SU-DHL-6 (cell line): ENCODE results near the gene RGS19.

ENCODE experiments used
- H2AFZ ChIP-seq: fragments of 200-600 bp; sonication (generic); 2 replicates; pipeline ENCODE4 v1.6.1; 2014; ENCODE audit warnings: low read depth, mild to moderate bottlenecking, moderate library complexity, mixed read lengths, antibody characterized with exemption, low read length; ENCODE audit not compliant: severe bottlenecking
- H3F3A ChIP-seq: fragments of 200-600 bp; shearing (Covaris generic); 2 replicates; pipeline ENCODE4 v1.6.0; 2016; ENCODE audit warnings: antibody characterized with exemption, mild to moderate bottlenecking; ENCODE audit not compliant: insufficient read depth
- H3K27ac ChIP-seq: fragments of 200-600 bp; sonication (generic); 2 replicates; pipeline ENCODE4 v1.5.1; 2016; ENCODE audit warnings: low read depth, mild to moderate bottlenecking, low read length, moderate library complexity, mixed read lengths
- H3K27me3 ChIP-seq: fragments of 200-600 bp; sonication (generic), shearing (Covaris generic); 2 replicates; pipeline ENCODE4 v1.6.0; 2014; ENCODE audit warnings: mild to moderate bottlenecking, low read length
- H3K36me3 ChIP-seq: fragments of 200-600 bp; sonication (generic); 2 replicates; pipeline ENCODE4 v1.6.1; 2014; ENCODE audit warnings: mild to moderate bottlenecking, low read length, mixed read lengths
- H3K4me2 ChIP-seq: fragments of 300-600, 200-600 bp; shearing (Covaris generic), sonication (generic); 2 replicates; pipeline ENCODE4 v1.6.0; 2014; ENCODE audit warnings: low read length, low read depth, mild to moderate bottlenecking; ENCODE audit not compliant: poor library complexity, severe bottlenecking
- H3K4me3 ChIP-seq: fragments of 200-600 bp; sonication (generic); 2 replicates; pipeline ENCODE4 v1.5.1; 2014; ENCODE audit warnings: antibody characterized with exemption, low read length, mild to moderate bottlenecking, mixed read lengths; ENCODE audit not compliant: insufficient read depth, poor library complexity, severe bottlenecking
- H3K79me2 ChIP-seq: fragments of 200-600 bp; sonication (generic); 2 replicates; pipeline ENCODE4 v1.6.1; 2014; ENCODE audit warnings: mild to moderate bottlenecking, low read length, moderate library complexity; ENCODE audit not compliant: insufficient read depth
- H3K9ac ChIP-seq: fragments of 200-600 bp; sonication (generic); 2 replicates; pipeline ENCODE4 v1.7.0; 2014; ENCODE audit warnings: mild to moderate bottlenecking, low read length
- H3K9me2 ChIP-seq: fragments of 200-600 bp; sonication (generic); replicated peaks from 2 replicates; pipeline ENCODE4 v1.6.1; 2014; ENCODE audit warnings: low read length; ENCODE audit not compliant: insufficient read depth
- H3K9me3 ChIP-seq: fragments of 200-600 bp; sonication (generic); 2 replicates; pipeline ENCODE4 v1.6.1; 2014; ENCODE audit warnings: low read length, mixed read lengths; ENCODE audit not compliant: insufficient read depth
- H4K20me1 ChIP-seq: fragments of 200-600 bp; sonication (generic); 2 replicates; pipeline ENCODE4 v1.6.1; 2014; ENCODE audit warnings: low read depth, mild to moderate bottlenecking, antibody characterized with exemption, low read length, moderate library complexity, mixed read lengths
- CTCF ChIP-seq: fragments of 200-600 bp; sonication (generic); IDR thresholded peaks from one replicate; pipeline ENCODE4 v1.5.1; 2017; ENCODE audit warnings: antibody characterized with exemption, mild to moderate bottlenecking, low read length, moderate library complexity; ENCODE audit not compliant: insufficient read depth, poor library complexity, severe bottlenecking
- EZH2phosphoT487 ChIP-seq: fragments of 200-600 bp; sonication (generic), shearing (Covaris generic); conservative IDR thresholded peaks from 2 replicates; pipeline ENCODE4 v1.6.1; 2018; ENCODE audit warnings: mild to moderate bottlenecking, antibody characterized with exemption, low read length, moderate library complexity, mixed read lengths

RGS19 gene

GRCh38 chr20:64049060-64049877 lies 30.0 kb downstream of the RGS19 start, which contains the start of gene SOX18:
Gene SOX18 (minus strand): TSS chr20:64049639. CDS start chr20:64049516, 123 bp downstream.
- H3K9me2 ChIP-seq, result no peaks in the 10 kb centered on the region
- no peaks in the 10 kb centered on the region for H3K27me3 ChIP-seq
- H3K9ac ChIP-seq, result no peak within 1 kb of the TSS
- peaks cover 3% of the 10 kb centered on the region; the same call in 1 of the 2 replicates for H3F3A ChIP-seq
- H2AFZ ChIP-seq, result no peak within 1 kb of the TSS
- no peaks in the 10 kb centered on the region for H4K20me1 ChIP-seq
- TF ChIP-seq CTCF (no peak), EZH2phosphoT487 (no peak)
- H3K9me3 ChIP-seq, result no peaks in the 10 kb centered on the region
- H3K79me2 ChIP-seq, result no peaks in the 10 kb centered on the region
- H3K27ac ChIP-seq, result no peak within 1 kb of the TSS
- H3K36me3 ChIP-seq, result no peaks in the 10 kb centered on the region
- no peak within 1 kb of the TSS for H3K4me3 ChIP-seq
- H3K4me2 ChIP-seq, result no peak within 1 kb of the TSS

GRCh38 chr20:64048402-64049044 lies 30.8 kb downstream of the RGS19 start:
- H3K9me2 ChIP-seq, result no peaks in the 10 kb centered on the region
- no peaks in the 10 kb centered on the region for H3K36me3 ChIP-seq
- no peak overlapping the region for H3K4me2 ChIP-seq
- TF ChIP-seq EZH2phosphoT487 (no peak), CTCF (no peak)
- H3K27ac ChIP-seq, result no peak overlapping the region
- H3K4me3 ChIP-seq, result no peak overlapping the region
- peaks cover 7% of the 10 kb centered on the region for H3F3A ChIP-seq
- H3K79me2 ChIP-seq, result no peaks in the 10 kb centered on the region
- no peaks in the 10 kb centered on the region for H3K9me3 ChIP-seq
- no peak overlapping the region for H3K9ac ChIP-seq
- H4K20me1 ChIP-seq, result no peaks in the 10 kb centered on the region
- H2AFZ ChIP-seq, result no peak overlapping the region
- no peaks in the 10 kb centered on the region for H3K27me3 ChIP-seq

GRCh38 chr20:64047968-64048401 lies 31.3 kb downstream of the RGS19 start:
- H3K36me3 ChIP-seq, result no peaks in the 10 kb centered on the region
- TF ChIP-seq EZH2phosphoT487 (no peak), CTCF (no peak)
- H2AFZ ChIP-seq, result no peak overlapping the region
- no peaks in the 10 kb centered on the region for H3K9me3 ChIP-seq
- H3K4me3 ChIP-seq, result no peak overlapping the region
- no peak overlapping the region for H3K9ac ChIP-seq
- H4K20me1 ChIP-seq, result no peaks in the 10 kb centered on the region
- no peaks in the 10 kb centered on the region for H3K79me2 ChIP-seq
- no peaks in the 10 kb centered on the region for H3K9me2 ChIP-seq
- no peaks in the 10 kb centered on the region for H3K27me3 ChIP-seq
- H3K27ac ChIP-seq, result no peak overlapping the region
- peaks cover 9% of the 10 kb centered on the region for H3F3A ChIP-seq
- no peak overlapping the region for H3K4me2 ChIP-seq
